Measurements from ENCODE around the gene NTM.

The NTM gene

DNA sequence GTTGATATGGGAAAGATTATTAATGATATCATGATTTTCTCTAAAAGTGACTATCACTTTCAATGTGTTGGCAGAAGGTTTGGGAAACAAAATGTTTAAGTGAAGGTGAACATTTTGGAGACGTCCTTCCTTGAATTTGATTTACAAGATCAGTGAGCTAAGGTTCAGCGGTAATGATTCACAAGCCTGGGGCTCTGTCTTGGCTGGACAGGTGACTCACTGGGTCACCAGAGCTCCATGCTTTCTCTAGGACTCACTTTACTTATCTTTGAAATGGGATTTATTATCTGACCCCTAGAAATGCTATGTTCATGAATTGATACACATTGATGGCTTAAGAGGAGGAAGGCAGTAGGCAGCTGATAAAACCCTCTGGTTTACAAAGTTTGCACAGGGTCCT lies 437.5 kb downstream of the NTM start:
- DNase-seq, result no peak

DNA sequence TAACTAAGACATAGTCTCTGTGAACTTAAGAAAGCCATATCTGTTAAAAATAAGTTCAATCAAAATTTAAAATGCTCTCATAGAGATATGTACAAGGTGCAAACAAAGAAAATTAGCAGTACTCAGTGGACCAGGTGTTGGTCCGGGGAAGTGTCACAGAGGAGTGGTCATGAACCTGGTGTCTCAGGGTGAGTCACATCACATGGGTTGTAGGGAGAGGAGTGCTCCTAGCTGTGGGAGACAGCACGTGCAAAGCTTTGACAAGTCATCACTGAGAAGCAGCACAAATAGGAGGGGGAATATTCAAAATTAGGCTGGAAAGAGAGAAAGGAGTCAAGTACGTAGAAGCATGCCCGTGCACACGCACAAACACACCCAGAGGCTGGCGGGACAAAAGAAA lies 438.1 kb downstream of the NTM start:
- DNase-seq, result no peak

DNA sequence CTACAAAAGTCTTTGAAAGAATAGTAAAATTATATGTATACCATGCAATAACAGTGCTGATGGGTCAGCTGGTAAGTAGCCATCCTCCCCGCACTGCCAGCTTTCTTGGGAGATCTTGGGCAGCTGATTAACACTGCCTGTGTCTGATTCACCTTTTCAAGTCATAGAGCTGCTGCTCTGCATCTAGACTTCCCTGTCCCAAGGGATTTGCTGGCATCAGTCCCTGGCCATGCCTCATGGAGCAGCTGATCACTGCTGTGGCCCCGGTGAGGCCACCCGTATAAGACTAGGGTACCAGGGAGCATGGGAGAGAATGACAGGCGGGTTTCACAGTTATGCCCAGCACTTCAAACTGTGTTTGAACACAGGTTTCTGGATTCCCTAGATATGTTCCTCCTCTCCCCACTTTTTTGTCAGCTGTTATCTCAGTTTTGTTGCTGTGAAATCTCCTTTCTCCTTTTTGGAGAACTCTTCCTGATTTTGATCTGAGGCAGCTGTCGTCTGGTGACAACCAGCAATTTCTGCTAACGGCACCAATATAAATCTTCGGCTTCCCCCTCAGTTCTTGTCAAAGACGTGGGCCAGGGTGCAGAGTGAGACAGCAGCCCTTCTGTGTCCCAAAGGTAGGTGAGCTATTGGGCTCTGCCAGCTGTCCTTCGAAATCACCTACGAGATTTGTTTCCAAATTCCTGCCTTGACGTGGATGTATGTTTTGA lies 438.9 kb downstream of the NTM start:
- DNase-seq, result no peak

DNA sequence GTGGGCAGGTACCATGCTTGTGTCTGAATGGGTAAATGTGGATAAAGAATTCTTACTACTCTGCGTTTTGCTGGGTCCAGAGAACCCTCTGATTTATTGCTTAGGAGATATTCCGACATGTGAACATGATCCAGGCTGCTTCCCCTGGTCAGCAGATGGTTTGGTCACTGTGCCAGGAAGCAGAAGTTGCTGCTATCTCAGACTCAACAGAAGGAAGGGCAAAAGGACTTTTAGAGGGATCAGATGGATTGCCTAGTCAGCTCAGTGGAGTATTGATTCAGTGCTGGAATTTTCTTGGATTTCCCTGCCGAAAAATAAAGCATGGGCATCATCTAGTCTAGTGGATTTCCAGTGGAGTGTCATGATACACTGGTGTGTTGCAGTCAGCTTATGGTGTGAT lies 440.1 kb downstream of the NTM start:
- DNase-seq, result no peak

DNA sequence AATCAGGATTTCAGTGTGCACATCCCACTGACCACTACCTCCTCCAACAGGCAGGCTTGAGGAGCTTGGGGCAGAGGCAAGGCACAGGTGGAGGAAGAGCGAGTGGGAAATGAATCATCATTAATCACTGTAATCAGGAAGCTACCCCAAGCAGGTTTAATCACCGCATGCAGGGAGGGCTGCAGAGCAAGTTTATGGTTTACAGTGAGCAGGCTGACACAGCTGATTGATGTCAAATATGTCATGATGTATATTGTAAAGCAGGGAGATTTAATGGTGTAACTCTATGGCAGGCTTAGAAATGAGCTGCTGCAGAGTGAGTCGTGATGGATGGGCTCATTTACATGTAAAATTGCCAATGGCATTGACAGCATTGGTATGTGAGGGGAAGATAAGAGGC lies 441.0 kb downstream of the NTM start:
- no peak for DNase-seq

DNA sequence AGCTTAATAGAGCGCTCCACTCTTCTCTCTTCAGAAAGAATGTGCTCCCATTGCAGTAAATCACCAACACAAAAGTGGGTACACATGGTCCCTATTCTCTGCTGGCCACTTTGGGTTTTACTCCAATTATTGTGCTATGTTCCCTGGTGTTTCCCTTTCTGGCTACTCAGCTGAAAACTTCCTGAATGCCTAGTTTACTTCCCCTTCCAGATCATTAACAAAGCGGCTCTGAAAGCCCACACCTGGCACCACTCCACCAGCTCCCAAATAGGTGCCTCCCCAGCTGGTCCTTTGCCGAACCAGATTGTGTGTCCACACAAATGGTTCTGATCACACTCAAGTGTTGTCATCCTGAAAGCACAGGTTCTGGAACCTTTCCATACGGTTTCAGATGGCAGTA lies 443.7 kb downstream of the NTM start:
- no peak for DNase-seq

DNA sequence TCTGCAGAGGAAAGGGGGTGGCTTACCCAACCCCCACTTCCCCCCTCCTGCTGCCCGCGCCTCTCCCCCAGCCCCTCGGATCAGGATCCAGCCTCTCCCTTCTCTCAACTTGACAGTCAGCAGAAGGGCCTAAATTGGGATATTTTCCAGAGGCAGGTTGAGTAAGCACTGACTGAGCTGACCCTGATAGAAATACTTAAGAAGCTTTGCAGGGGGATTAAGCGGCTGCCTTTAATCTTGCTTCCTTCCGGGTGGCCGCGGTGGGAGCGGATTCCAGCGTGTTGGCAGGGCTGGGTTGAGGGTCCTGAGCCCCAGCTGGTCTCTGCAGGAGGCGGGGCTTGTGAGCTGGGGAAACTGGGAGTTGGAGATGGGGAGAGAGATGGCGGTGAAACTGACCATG lies 445.2 kb downstream of the NTM start:
- no peak for DNase-seq

DNA sequence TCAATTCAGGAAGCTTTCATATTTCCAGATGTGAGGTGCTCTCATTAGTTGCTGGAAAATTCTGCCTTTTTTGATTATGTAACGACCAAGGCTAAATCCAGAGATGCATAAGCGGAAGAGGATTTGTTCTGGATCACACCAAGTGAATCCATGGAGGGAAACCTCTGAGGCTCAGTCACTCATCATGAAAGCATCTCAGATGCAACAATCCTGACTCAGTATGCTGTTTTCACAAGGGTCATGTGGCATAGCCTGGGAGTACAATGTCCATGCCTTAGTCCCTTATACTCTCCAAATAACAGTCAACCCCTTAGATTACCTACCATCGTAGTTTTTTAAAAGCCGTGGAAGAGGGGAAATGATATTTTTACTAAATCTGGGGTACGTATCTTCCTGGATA lies 445.6 kb downstream of the NTM start:
- DNase-seq, result no peak

DNA sequence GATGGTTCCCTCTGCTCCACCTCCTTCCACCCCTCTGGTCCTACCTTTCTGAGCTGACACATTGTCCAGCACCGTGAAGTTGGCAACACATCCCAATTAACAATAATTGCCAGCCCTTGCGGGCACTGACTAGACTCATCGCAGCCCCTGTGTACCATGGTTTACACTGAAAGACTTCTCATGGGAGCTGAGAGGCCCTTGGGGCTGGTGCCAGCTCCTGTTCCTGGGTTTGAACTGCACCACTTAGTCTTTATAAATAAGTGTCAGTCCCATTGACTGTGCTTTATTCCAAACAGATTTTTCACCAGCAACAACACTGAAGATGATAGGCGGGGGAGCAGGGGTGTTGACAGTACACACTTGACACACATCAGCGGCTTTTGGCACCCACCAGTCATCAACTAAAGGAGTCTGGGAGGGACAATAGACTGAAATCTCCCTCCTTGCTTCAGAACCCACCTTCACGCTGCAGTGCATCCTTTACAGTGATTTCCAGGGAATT lies 447.3 kb downstream of the NTM start:
- DNase-seq, result no peak

DNA sequence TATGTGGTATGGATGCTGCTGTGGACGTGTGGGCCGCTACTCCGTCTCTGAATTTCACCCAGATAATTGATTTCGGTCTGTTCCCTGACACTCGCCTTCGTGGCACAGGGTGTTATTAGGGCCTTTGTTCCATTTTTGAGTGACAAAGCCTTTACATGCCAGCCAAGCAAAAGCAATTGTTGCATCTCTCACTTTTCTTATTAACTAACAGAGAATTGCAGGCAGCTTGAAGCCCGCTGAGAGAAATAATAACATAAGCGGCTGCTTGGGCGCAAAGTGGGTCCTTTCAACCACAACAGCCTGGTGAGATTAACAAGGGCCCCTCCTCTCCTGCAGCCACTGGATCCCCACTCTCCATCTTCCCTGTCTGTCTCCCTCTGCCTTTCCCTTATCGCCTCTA lies 449.4 kb downstream of the NTM start:
- DNase-seq, result no peak

DNA sequence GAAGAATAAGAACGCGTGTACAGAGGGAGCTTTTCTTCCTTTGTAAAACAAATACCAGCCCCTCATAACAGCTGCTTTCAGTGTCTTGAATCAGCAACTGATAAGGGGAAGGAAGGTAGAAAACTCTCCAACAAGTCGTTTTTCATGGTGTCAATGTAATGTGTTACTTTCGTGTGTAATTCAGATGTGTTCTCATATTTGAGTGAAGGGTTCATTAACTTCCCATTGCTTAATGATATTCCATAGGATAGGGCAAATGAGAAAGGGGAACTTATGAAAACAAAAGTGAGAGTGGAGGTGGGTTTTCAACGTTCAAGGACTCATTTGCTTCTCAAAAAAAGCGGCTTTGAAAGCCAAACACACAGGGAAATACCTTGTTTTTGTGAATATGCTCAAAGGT lies 452.1 kb downstream of the NTM start:
- DNase-seq, result no peak

DNA sequence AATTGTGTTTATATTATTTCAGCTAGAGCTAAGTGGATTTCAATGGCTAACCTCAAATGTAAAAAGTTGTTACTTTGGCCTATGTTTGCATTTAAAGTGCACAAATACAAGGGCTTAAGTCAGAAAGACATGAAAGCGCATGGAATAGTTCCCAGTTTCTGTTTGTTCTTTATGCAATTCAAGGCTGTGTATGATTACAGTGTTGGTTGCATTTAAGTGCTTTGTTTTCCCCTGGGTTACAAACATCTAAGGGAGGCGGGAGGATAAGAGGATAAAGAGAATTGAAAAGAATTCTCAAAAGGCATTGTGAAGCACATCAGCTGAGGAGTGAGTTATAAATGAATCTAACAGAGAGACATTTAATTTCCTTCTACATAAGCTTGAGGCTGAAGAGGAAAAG lies 453.4 kb downstream of the NTM start:
- DNase-seq, result no peak

DNA sequence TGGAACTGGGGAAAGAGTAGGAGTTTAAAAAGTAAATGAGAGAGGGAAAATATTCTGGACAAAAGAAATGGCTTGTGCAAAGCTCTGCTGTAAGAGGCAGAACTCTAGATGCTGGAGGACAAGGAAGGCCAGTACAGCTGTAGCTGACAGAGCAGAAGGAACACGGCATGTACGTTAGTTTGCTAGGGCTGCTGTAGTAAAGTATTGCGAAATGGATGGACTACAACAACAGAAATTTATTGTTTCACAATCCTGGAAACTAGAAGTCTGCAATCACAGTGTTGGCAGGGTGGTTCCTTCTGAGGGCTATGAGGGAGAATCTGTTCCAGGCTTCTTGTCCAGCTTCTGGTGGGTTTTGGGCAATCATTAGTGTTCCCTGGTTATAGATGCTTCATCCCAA lies 454.4 kb downstream of the NTM start:
- no peak for DNase-seq

DNA sequence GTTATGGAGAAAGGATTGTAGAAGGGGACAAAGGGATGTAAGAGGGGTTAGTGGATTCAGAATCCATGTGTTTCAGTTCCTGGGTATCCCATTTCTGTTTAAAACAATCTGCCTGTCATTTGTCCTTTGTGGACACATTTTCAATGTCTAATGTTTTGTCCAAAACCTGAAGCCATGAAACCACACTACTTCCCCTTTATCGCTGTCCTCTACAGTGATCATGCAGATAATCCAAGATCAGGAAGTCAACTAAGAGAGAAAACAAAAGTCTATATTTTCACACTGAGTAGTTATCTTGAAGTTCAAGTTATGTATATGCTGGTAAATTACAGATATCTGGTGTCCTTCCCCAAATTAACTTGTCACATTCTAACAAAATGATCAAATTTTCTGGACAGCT lies 457.0 kb downstream of the NTM start:
- DNase-seq, result no peak

DNA sequence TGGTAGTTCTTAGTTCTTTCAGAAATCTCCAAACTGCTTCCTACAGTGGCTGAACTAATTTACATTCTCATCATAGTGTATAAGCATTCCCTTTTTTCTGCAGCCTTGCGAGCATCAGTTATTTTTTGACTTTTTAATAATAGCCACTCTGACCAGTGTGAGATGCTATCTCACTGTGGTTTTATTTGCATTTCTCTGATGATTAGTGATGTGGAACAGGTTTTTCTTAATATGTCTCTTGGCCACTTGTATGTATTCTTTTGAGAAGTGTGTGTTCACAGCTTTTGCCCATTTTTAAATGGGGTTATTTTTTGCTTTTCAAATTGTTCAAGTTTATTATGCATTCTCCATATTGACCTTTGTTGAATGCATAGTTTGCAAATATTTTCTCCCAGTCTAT lies 459.3 kb downstream of the NTM start:
- DNase-seq, result no peak

DNA sequence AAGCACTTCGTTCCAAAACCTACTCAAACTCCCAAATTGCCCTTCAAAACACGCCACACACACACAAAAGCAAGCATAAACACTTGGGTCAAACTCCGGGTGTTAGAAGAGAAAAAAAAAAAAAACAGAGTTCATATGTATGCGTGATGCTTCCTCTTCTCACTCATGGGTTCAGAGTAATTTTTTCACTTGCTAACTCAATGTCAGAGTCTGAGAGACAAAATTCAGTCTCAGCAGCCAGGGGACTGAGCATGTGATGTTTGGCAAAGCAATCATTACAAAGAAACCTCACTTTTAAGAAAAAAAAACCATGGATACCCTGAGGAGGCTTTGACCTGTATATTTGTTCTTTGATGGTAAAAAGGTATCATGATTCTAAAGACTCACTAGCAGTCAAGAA lies 461.7 kb downstream of the NTM start:
- DNase-seq, result no peak

DNA sequence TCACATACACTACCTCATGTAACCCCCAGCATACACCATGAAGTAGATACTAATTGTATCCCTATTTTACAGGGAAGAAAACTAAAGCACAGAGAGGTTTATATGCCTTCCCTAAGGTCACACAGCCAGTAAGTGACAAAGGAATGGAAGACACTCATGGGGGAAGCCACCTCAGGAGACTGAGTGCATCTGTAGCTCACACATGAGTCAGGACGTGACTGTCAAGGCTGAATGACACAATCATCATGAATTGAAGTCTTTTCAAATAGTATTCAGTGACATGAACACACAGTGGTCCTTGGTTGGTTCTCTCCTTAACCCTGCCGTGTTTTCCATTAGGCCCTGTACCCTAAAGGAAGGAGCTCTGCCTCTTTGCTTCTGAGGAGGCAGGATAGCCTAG lies 463.0 kb downstream of the NTM start:
- no peak for DNase-seq

DNA sequence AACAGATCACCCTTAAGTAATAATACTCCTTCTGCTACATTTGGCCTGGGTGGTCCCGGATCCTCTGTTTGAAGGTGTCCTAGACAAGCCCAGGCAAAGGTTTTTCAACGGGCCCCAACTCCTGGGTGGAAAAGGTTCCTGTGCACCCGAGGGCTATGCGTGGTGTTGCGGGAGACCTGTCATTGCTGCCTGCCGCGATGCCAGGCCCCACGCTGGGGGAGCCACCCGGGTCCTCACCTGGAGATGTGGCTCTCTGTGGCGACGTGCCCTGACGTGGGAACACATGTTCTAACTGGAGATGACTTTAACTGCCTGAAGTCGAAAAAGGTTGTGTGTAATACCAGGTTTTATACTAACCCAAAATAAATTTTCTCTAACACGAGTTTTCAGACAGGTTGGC lies 467.1 kb downstream of the NTM start:
- DNase-seq, result no peak

DNA sequence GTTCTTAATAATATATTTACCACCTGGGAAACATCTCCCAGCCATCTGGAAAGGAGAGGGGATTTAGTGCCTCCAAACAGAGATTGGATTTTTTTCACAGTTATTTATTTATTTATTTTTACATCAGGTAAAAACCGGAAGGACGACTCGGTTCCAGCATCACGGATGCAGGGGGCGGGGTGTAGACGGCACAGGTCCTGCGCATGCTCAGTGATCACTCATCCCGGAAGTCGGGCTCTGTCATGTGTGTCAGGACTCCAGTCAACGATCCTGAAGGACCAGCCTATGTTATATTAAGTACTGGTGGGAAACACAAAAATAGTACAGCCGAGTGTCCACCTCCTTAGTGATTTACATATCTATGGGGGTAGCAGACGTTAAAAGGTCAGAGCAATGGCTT lies 467.6 kb downstream of the NTM start:
- no peak for DNase-seq

DNA sequence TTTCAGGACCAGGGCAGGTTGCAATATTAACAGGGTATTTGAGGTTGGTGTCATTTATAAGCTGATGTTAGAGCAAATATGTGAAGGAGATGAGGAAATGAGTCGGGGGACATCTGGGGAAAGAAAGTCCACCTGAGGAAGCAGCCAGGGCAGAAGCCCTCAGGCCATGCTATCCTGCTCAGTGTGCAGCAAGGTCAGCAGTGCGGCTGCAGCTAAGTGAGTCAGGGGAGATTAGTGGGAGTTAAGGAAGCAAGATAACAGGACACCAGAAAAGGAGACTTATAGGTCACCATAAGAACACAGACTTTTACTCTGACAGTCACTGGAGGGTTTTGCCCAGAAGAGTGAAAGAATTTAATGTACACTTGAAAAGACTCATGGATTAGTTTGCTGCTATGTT lies 468.9 kb downstream of the NTM start:
- no peak for DNase-seq

DNA sequence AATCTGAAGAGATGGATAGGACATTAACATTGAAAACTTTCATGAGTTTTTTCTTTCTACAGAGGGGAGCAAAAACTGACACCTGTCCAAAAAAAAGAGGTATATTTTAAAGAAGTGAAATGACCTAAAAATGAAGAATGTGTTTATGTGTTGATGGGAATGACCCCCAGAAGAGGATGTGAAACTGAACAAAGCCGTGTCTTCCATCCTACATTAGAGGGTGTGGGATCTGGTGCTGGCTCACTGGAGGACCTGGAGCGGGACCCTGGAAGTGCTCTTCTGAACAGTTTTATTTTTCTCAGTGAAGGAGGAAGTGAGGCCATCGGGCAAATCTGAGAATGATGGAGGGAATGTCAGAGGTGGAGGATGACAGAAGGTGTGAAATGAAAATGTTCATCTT lies 470.1 kb downstream of the NTM start:
- DNase-seq, result no peak

DNA sequence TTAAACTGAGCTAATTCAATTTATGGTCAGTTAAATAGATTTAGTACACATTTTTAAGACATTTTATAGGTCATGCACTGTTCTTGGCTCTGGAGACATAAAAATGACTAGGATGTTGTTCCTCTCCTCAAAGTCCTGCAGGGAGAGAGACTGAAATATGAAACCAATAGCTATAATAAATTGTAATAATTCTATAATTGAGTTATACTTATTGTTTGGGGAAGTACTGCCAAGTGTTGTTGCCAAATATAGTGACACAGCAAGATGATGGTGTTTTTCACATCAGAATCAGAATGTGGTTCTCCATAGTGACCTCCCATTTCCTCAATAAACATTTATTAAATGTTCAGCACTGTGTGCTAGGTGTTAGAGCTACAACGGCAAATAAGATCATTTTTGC lies 470.6 kb downstream of the NTM start:
- no peak for DNase-seq

DNA sequence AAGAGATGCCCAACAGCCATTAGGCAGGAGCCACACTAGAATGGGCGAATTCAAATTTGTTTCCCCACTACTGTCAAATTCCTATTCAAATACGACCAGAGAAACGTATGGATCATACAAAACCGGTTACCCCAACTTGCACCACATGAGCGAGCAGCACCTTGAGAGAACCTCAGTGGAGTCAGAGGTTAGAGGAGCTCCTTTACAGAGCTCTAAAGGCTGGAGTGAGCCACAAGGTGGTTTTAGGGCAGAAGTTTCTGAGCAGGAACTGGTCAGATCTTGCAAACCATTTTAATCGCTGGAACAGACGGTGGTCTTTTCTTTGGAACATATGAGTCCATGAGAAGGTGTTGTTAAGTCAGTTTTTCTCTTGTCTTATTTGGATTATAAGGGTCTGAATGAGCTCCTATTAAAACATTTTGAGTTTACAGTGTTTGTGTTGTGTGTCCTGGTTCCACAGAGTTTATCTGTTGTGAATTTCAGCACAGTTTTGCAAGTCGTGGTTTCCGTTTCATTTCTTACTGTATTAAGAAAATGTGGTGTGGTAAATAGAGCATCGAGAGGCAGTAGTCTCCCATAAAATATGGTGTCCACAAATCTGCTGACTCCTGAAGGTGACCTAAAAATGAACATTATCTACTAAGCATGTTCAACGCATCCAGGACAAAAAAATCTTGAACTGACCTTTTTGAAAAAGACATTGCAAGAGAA lies 471.7 kb downstream of the NTM start:
- no peak for DNase-seq

DNA sequence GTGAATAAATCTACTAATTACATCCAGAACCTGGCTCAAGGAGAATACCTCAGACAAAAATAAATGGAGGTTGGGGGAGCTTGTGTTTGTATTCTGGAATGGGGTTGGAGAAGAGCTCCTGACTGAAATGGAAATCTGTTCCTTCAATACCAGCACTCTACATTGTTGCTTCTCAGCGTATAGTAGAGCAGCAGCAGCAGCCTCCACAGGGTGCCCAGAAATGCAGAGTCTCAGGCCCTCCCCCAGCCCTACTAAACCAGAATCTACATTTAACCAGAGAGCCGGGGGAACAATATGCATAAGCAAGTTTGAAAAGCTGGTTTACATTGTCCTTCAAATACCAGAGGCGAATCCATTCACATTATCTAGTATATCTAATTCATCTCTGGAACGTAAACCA lies 474.8 kb downstream of the NTM start:
- no peak for DNase-seq

DNA sequence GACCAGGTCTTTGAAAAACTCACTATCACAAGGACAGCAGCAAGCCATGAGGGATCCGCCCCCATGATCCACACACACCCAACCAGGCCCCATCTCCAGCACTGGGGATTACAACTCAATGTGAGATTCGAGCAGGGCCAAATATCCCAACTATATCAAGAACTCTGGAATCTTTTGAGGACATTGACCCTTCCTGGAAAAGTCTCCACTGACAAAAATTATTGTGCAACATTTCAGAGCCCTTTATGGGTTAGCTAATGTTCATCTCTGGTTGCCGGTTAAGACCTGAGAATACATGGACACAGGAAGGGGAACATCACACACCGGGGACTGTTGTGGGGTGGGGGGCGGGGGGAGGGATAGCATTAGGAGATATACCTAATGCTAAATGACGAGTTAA lies 479.1 kb downstream of the NTM start:
- DNase-seq, result no peak

All from DMS 273 treated with DMSO at 0.1 percent for 48 hours (cell line).